Activated naive CD8-positive, alpha-beta T cell treated with anti-CD3 and anti-CD28 coated beads for 36 hours (primary cell): ENCODE results near the gene SERINC5. TPM values are rescaled to one million over a fixed set of nuclear protein-coding genes. Genes with fewer than 3 reads are reported as not detected.
"Not testable (repeated sequence)": the region's sequence is repeated elsewhere in the genome, so short reads cannot be mapped to it uniquely, and the experiment has no call there.

ENCODE experiments used
- DNase-seq: peaks from one replicate; pipeline ENCODE4 v3.0.0; 2021
- H3K27ac Mint-ChIP-seq: one replicate; pipeline ENCODE4 v1.8.0; 2022; ENCODE audit warnings: mild to moderate bottlenecking, moderate library complexity, mixed read lengths
- H3K27me3 Mint-ChIP-seq: one replicate; pipeline ENCODE4 v1.8.0; 2022; ENCODE audit warnings: mild to moderate bottlenecking, mixed read lengths
- H3K36me3 Mint-ChIP-seq: one replicate; pipeline ENCODE4 v1.8.0; 2021; ENCODE audit warnings: mild to moderate bottlenecking, mixed read lengths
- H3K4me1 Mint-ChIP-seq: one replicate; pipeline ENCODE4 v1.8.0; 2021; ENCODE audit warnings: mixed read lengths
- H3K4me3 Mint-ChIP-seq: one replicate; pipeline ENCODE4 v1.8.0; 2022; ENCODE audit warnings: mild to moderate bottlenecking, moderate library complexity, mixed read lengths
- H3K9me3 Mint-ChIP-seq: one replicate; pipeline ENCODE4 v1.8.0; 2022; ENCODE audit warnings: mixed read lengths
- total RNA-seq, 2 experiments: library from RNA; stranded (reverse); gene quantifications; one replicate each; pipeline ENCODE4 v1.2.3, GENCODE V29; 2021

SERINC5 gene
- total RNA-seq, 2 experiments from 2014 or later: 22.0 to 25.1 TPM

- Mint-ChIP-seq H3K4me3 (no peak overlapping the region), H3K27ac (no peak overlapping the region), H3K9me3 (peaks cover 7% of the 10 kb centered on the region), H3K4me1 (peaks cover 40% of the 10 kb centered on the region), H3K27me3 (no peaks in the 10 kb centered on the region), H3K36me3 (peaks cover 19% of the 10 kb centered on the region)
- no peak for DNase-seq
Measured at GRCh38 chr5:80119372-80119771, 136.5 kb downstream of the SERINC5 start.

- no peak for DNase-seq
- Mint-ChIP-seq H3K4me1 (peaks cover 34% of the 10 kb centered on the region), H3K27ac (peak overlapping the region; percentile 25), H3K9me3 (peaks cover 14% of the 10 kb centered on the region), H3K27me3 (no peaks in the 10 kb centered on the region), H3K4me3 (no peak overlapping the region), H3K36me3 (peaks cover 27% of the 10 kb centered on the region)
Measured at GRCh38 chr5:80117446-80117845, 138.4 kb downstream of the SERINC5 start.

- DNase-seq: no peak
- no peaks in the 10 kb centered on the region for H3K27me3 Mint-ChIP-seq
- H3K9me3 Mint-ChIP-seq: peaks cover 14% of the 10 kb centered on the region
- H3K36me3 Mint-ChIP-seq: peaks cover 27% of the 10 kb centered on the region
- no peak overlapping the region for H3K4me3 Mint-ChIP-seq
- peak overlapping the region; percentile 39 for H3K27ac Mint-ChIP-seq
- peaks cover 33% of the 10 kb centered on the region for H3K4me1 Mint-ChIP-seq
Measured at GRCh38 chr5:80116465-80116864, 139.4 kb downstream of the SERINC5 start.

GRCh38 chr5:80116000-80116399, 139.8 kb downstream of the SERINC5 start:
- Mint-ChIP-seq H3K27ac (peak overlapping the region; percentile 39), H3K27me3 (no peaks in the 10 kb centered on the region), H3K9me3 (peaks cover 14% of the 10 kb centered on the region), H3K4me3 (no peak overlapping the region), H3K4me1 (peaks cover 33% of the 10 kb centered on the region), H3K36me3 (peaks cover 27% of the 10 kb centered on the region)
- no peak for DNase-seq

GRCh38 chr5:80114860-80115259, 141.0 kb downstream of the SERINC5 start:
- Mint-ChIP-seq H3K27ac (peak overlapping the region; percentile 35), H3K4me1 (peaks cover 35% of the 10 kb centered on the region), H3K4me3 (no peak overlapping the region), H3K36me3 (peaks cover 27% of the 10 kb centered on the region), H3K27me3 (no peaks in the 10 kb centered on the region), H3K9me3 (peaks cover 14% of the 10 kb centered on the region)
- no peak for DNase-seq

GRCh38 chr5:80111376-80111990, 144.4 kb downstream of the SERINC5 start:
- Mint-ChIP-seq H3K36me3 (peaks cover 23% of the 10 kb centered on the region), H3K4me1 (peaks cover 22% of the 10 kb centered on the region), H3K9me3 (peaks cover 17% of the 10 kb centered on the region)
- not testable (repeated sequence) for H3K4me3 Mint-ChIP-seq, DNase-seq, H3K27me3 Mint-ChIP-seq, H3K27ac Mint-ChIP-seq

- Mint-ChIP-seq H3K36me3 (peaks cover 18% of the 10 kb centered on the region), H3K4me1 (peaks cover 22% of the 10 kb centered on the region), H3K9me3 (peaks cover 20% of the 10 kb centered on the region), H3K27ac (no peak overlapping the region), H3K27me3 (no peaks in the 10 kb centered on the region), H3K4me3 (no peak overlapping the region)
- no peak for DNase-seq
Measured at GRCh38 chr5:80109646-80110478, 146.0 kb downstream of the SERINC5 start.

GRCh38 chr5:80106916-80107315, 148.9 kb downstream of the SERINC5 start:
- no peak for DNase-seq
- peaks cover 10% of the 10 kb centered on the region for H3K9me3 Mint-ChIP-seq
- peak overlapping the region; percentile 44 for H3K27ac Mint-ChIP-seq
- no peaks in the 10 kb centered on the region for H3K27me3 Mint-ChIP-seq
- H3K36me3 Mint-ChIP-seq: peaks cover 6% of the 10 kb centered on the region
- H3K4me1 Mint-ChIP-seq: peaks cover 49% of the 10 kb centered on the region
- H3K4me3 Mint-ChIP-seq: no peak overlapping the region

GRCh38 chr5:80105698-80106439, 150.0 kb downstream of the SERINC5 start:
- Mint-ChIP-seq H3K27ac (no peak overlapping the region), H3K4me1 (peaks cover 55% of the 10 kb centered on the region), H3K27me3 (no peaks in the 10 kb centered on the region), H3K4me3 (no peak overlapping the region), H3K9me3 (peaks cover 10% of the 10 kb centered on the region), H3K36me3 (peaks cover 9% of the 10 kb centered on the region)
- DNase-seq: no peak

- H3K36me3 Mint-ChIP-seq: peaks cover 9% of the 10 kb centered on the region
- H3K27ac Mint-ChIP-seq: peak overlapping the region; percentile 37
- no peak overlapping the region for H3K4me3 Mint-ChIP-seq
- no peak for DNase-seq
- H3K27me3 Mint-ChIP-seq: no peaks in the 10 kb centered on the region
- peaks cover 10% of the 10 kb centered on the region for H3K9me3 Mint-ChIP-seq
- peaks cover 56% of the 10 kb centered on the region for H3K4me1 Mint-ChIP-seq
Measured at GRCh38 chr5:80103371-80103770, 152.5 kb downstream of the SERINC5 start.

GRCh38 chr5:80101993-80102392, 153.9 kb downstream of the SERINC5 start:
- Mint-ChIP-seq H3K27me3 (no peaks in the 10 kb centered on the region), H3K27ac (no peak overlapping the region), H3K9me3 (peaks cover 7% of the 10 kb centered on the region), H3K4me1 (peaks cover 56% of the 10 kb centered on the region), H3K4me3 (no peak overlapping the region), H3K36me3 (peaks cover 8% of the 10 kb centered on the region)
- no peak for DNase-seq

GRCh38 chr5:80097451-80097850, 158.4 kb downstream of the SERINC5 start:
- no peak overlapping the region for H3K27ac Mint-ChIP-seq
- peaks cover 23% of the 10 kb centered on the region for H3K4me1 Mint-ChIP-seq
- peaks cover 5% of the 10 kb centered on the region for H3K36me3 Mint-ChIP-seq
- no peak for DNase-seq
- H3K27me3 Mint-ChIP-seq: no peaks in the 10 kb centered on the region
- H3K9me3 Mint-ChIP-seq: no peaks in the 10 kb centered on the region
- no peak overlapping the region for H3K4me3 Mint-ChIP-seq

- Mint-ChIP-seq H3K27ac (no peak overlapping the region), H3K4me3 (no peak overlapping the region), H3K27me3 (no peaks in the 10 kb centered on the region), H3K36me3 (peaks cover 2% of the 10 kb centered on the region), H3K4me1 (peaks cover 15% of the 10 kb centered on the region), H3K9me3 (no peaks in the 10 kb centered on the region)
- DNase-seq: no peak
Measured at GRCh38 chr5:80094236-80094738, 161.6 kb downstream of the SERINC5 start.

GRCh38 chr5:80093796-80094195, 162.1 kb downstream of the SERINC5 start:
- Mint-ChIP-seq H3K4me3 (no peak overlapping the region), H3K27ac (no peak overlapping the region), H3K4me1 (peaks cover 15% of the 10 kb centered on the region), H3K27me3 (no peaks in the 10 kb centered on the region), H3K9me3 (no peaks in the 10 kb centered on the region), H3K36me3 (peaks cover 2% of the 10 kb centered on the region)
- no peak for DNase-seq
